NCI-H1092 treated with DMSO at 0.1 percent for 48 hours (cell line): Measurements from ENCODE around the gene CAV1.

ENCODE experiments used
- DNase-seq: peaks from one replicate; lab custom pipeline; 2025; lab: John Stamatoyannopoulos, UW

Gene CAV1

GRCh38 chr7:116530107-116530820 is 5.4 kb downstream of the CAV1 start:
- DNase-seq = no peak

- DNase-seq = no peak
Observed at GRCh38 chr7:116532102-116532688, 7.4 kb downstream of the CAV1 start.

- DNase-seq = no peak
Observed at GRCh38 chr7:116534790-116535189, 10.0 kb downstream of the CAV1 start.

- DNase-seq = no peak
Observed at GRCh38 chr7:116535416-116535815, 10.6 kb downstream of the CAV1 start.

GRCh38 chr7:116538138-116538537 is 13.3 kb downstream of the CAV1 start:
- no peak for DNase-seq

GRCh38 chr7:116539879-116540278 is 15.0 kb downstream of the CAV1 start:
- no peak for DNase-seq

- DNase-seq = no peak
Observed at GRCh38 chr7:116540743-116541142, 15.9 kb downstream of the CAV1 start.

- no peak for DNase-seq
Observed at GRCh38 chr7:116541951-116542350, 17.1 kb downstream of the CAV1 start.

GRCh38 chr7:116542618-116543017 is 17.8 kb downstream of the CAV1 start:
- DNase-seq = no peak

- DNase-seq = no peak
Observed at GRCh38 chr7:116543664-116544063, 18.8 kb downstream of the CAV1 start.

- DNase-seq = no peak
Observed at GRCh38 chr7:116544487-116544886, 19.7 kb downstream of the CAV1 start.

- no peak for DNase-seq
Observed at GRCh38 chr7:116545411-116545993, 20.7 kb downstream of the CAV1 start.

- no peak for DNase-seq
Observed at GRCh38 chr7:116546054-116546453, 21.2 kb downstream of the CAV1 start.

GRCh38 chr7:116546916-116547315 is 22.1 kb downstream of the CAV1 start:
- no peak for DNase-seq

- no peak for DNase-seq
Observed at GRCh38 chr7:116547347-116547746, 22.5 kb downstream of the CAV1 start.

GRCh38 chr7:116548506-116548905 is 23.7 kb downstream of the CAV1 start:
- DNase-seq = no peak

- no peak for DNase-seq
Observed at GRCh38 chr7:116549370-116549769, 24.5 kb downstream of the CAV1 start.

GRCh38 chr7:116551692-116552091 is 26.9 kb downstream of the CAV1 start:
- DNase-seq = no peak

GRCh38 chr7:116552602-116553001 is 27.8 kb downstream of the CAV1 start:
- no peak for DNase-seq

GRCh38 chr7:116553168-116553964 is 28.5 kb downstream of the CAV1 start:
- no peak for DNase-seq

GRCh38 chr7:116554436-116554835 is 29.6 kb downstream of the CAV1 start:
- peak; percentile 21 for DNase-seq

GRCh38 chr7:116554911-116555310 is 30.1 kb downstream of the CAV1 start:
- DNase-seq = no peak
